ENCODE results near the gene NCAPG2.
"Not testable (repeated sequence)": the region's sequence is repeated elsewhere in the genome, so short reads cannot be mapped to it uniquely, and the experiment has no call there.

Gene NCAPG2

GRCh38 chr7:158666966-158667678 is 37.5 kb downstream of the NCAPG2 start:
- not testable (repeated sequence) for DNase-seq

- no peak for DNase-seq
These were observed 38.2 kb downstream of the NCAPG2 start for GRCh38 chr7:158666401-158666800.

- DNase-seq, result no peak
These were observed 40.2 kb downstream of the NCAPG2 start for GRCh38 chr7:158664406-158664805.

GRCh38 chr7:158663428-158663741 is 41.2 kb downstream of the NCAPG2 start:
- DNase-seq, result no peak

- no peak for DNase-seq
These were observed 41.8 kb downstream of the NCAPG2 start for GRCh38 chr7:158662610-158663427.

GRCh38 chr7:158658475-158658874 is 46.1 kb downstream of the NCAPG2 start:
- no peak for DNase-seq

GRCh38 chr7:158657189-158657746 is 47.3 kb downstream of the NCAPG2 start:
- DNase-seq, result no peak

GRCh38 chr7:158655931-158656441 is 48.6 kb downstream of the NCAPG2 start:
- DNase-seq, result no peak

GRCh38 chr7:158655507-158655906 is 49.1 kb downstream of the NCAPG2 start:
- DNase-seq, result no peak

GRCh38 chr7:158651968-158652565 is 52.5 kb downstream of the NCAPG2 start:
- no peak for DNase-seq

GRCh38 chr7:158650821-158651225 is 53.8 kb downstream of the NCAPG2 start:
- no peak for DNase-seq

GRCh38 chr7:158649279-158649678 is 55.3 kb downstream of the NCAPG2 start:
- no peak for DNase-seq

- peak; percentile 4 for DNase-seq
These were observed 55.8 kb downstream of the NCAPG2 start for GRCh38 chr7:158648787-158649186.

GRCh38 chr7:158648168-158648567 is 56.4 kb downstream of the NCAPG2 start:
- DNase-seq, result no peak

GRCh38 chr7:158647475-158647792 is 57.2 kb downstream of the NCAPG2 start:
- no peak for DNase-seq

- peak; percentile 51 for DNase-seq
These were observed 57.7 kb downstream of the NCAPG2 start for GRCh38 chr7:158646766-158647474.

GRCh38 chr7:158645842-158646241 is 58.8 kb downstream of the NCAPG2 start:
- peak; percentile 68 for DNase-seq

GRCh38 chr7:158642149-158642548 is 62.5 kb downstream of the NCAPG2 start:
- DNase-seq, result no peak

GRCh38 chr7:158638001-158638400 is 66.6 kb downstream of the NCAPG2 start:
- no peak for DNase-seq

GRCh38 chr7:158633055-158633956 is 71.3 kb downstream of the NCAPG2 start:
- DNase-seq, result no peak

GRCh38 chr7:158631574-158632195 is 72.9 kb downstream of the NCAPG2 start:
- no peak for DNase-seq

Measured in NCI-H69 (cell line).